BJ (cell line): ENCODE results near the gene SLC7A11. TPM values are rescaled to one million over a fixed set of nuclear protein-coding genes. Genes with fewer than 3 reads are reported as not detected.

ENCODE experiments used
- CTCF ChIA-PET: fragments of 350-600 bp; formaldehyde crosslinking; extraction: SDS; loops from one replicate; lab custom pipeline; 2021; ENCODE audit warnings: antibody characterized with exemption, inconsistent platforms; lab: Yijun Ruan, JAX
- POLR2A ChIA-PET: fragments of 300-600 bp; sonication (Branson Sonifier 250); formaldehyde crosslinking; extraction: SDS; loops from one replicate; lab custom pipeline; 2021; ENCODE audit warnings: antibody characterized with exemption; lab: Charles Lee
- DNase-seq: peaks from one replicate; pipeline ENCODE4 v3.0.0-alpha.2; 2011; ENCODE audit warnings: low read depth
- H3K27me3 ChIP-seq: 2 replicates; pipeline ENCODE4 v1.6.0; 2011; ENCODE audit warnings: low read length; ENCODE audit not compliant: control insufficient read depth, insufficient read depth
- H3K36me3 ChIP-seq: 2 replicates; pipeline ENCODE4 v1.5.1; 2011; ENCODE audit warnings: low read length; ENCODE audit not compliant: control insufficient read depth, insufficient read depth
- H3K4me3 ChIP-seq: 2 replicates; pipeline ENCODE4 v1.5.1; 2011; ENCODE audit warnings: low read depth, mild to moderate bottlenecking, control low read depth, low read length
- polyA minus RNA-seq: library from RNA; depleted of rRNA, polyadenylated mRNA; stranded (reverse); fragments of >200 nt; gene quantifications from 2 replicates; pipeline ENCODE4 v1.2.3, GENCODE V29; 2011; rRNA and poly(A)+ RNA removed
- polyA plus RNA-seq: library from polyadenylated mRNA; depleted of rRNA; stranded (reverse); fragments of >200 nt; gene quantifications from 2 replicates; pipeline ENCODE4 v1.2.3, GENCODE V29; 2011; rRNA removed
- TF ChIP-seq, protein P1 (sequence below): IDR thresholded peaks from 2 replicates; pipeline ENCODE4 v1.5.1; 2011; ENCODE audit warnings: low read depth, mild to moderate bottlenecking, control low read depth, inconsistent platforms, low read length, moderate library complexity; ENCODE audit not compliant: insufficient read depth

The SLC7A11 gene
- polyA plus RNA-seq: 27.5 and 52.4 TPM in 2 replicates
- 64.9 and 67.6 TPM in 2 replicates for polyA minus RNA-seq

DNA sequence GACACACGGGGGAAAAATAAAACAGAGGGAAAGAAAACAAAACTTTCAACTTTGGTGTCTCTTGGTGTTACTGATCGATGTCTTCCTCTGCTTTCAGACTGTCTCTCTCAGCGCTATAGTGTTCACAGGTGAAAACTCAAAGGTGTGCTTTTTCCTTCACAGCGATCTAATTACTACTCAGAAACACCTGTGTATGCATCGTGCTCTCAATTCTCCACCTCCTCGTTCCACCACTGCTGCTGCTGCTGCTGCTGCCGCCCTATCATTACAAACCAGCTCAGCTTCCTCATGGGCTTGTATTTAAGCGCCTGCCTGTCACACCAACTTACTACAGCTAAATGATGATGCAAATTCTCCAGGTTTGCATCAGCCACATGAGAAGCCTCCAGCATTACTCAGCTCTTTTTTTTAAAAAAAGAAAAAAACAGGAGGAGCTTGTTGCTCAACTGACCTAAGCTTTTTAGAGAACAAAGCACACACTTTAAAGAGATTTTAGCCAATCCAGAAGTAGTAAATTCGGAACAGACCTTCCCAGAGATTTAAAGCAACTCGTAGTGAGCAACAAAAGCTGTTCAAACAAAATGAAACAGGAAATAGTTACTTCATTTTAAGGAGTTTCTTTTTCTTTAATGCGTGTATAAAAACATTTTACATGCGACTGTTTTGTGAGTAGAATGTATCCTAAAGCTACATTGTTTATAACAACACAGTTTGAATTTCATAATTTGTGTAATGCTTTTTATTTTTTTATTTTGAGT is at the start of gene SLC7A11:
Gene SLC7A11 (minus strand): TSS at position 274 of the 758 bp plus-strand sequence. CDS start 280 bp downstream, outside the sequence.
- peak; percentile 98 for DNase-seq
- Histone ChIP-seq H3K36me3 (no peaks in the 10 kb centered on the region), H3K4me3 (peak within 1 kb of the TSS; percentile 62), H3K27me3 (no peaks in the 10 kb centered on the region)
- ChIA-PET CTCF (interaction anchor here (0.5 to 1.0 kb wide), 4 partner anchors 10 to 663 kb away, joined by 3 to 4 read pairs (median 3); no protein-coding TSS in a partner anchor), POLR2A (interaction anchor here (0.8 to 1.0 kb wide), 3 partner anchors 18 to 55 kb away, joined by 3 to 4 read pairs (median 3); no protein-coding TSS in a partner anchor)
- TF ChIP-seq, protein P1, sequence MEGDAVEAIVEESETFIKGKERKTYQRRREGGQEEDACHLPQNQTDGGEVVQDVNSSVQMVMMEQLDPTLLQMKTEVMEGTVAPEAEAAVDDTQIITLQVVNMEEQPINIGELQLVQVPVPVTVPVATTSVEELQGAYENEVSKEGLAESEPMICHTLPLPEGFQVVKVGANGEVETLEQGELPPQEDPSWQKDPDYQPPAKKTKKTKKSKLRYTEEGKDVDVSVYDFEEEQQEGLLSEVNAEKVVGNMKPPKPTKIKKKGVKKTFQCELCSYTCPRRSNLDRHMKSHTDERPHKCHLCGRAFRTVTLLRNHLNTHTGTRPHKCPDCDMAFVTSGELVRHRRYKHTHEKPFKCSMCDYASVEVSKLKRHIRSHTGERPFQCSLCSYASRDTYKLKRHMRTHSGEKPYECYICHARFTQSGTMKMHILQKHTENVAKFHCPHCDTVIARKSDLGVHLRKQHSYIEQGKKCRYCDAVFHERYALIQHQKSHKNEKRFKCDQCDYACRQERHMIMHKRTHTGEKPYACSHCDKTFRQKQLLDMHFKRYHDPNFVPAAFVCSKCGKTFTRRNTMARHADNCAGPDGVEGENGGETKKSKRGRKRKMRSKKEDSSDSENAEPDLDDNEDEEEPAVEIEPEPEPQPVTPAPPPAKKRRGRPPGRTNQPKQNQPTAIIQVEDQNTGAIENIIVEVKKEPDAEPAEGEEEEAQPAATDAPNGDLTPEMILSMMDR: 0 out of 2 replicates have a peak, but pooled peaks have one; percentile 3

DNA sequence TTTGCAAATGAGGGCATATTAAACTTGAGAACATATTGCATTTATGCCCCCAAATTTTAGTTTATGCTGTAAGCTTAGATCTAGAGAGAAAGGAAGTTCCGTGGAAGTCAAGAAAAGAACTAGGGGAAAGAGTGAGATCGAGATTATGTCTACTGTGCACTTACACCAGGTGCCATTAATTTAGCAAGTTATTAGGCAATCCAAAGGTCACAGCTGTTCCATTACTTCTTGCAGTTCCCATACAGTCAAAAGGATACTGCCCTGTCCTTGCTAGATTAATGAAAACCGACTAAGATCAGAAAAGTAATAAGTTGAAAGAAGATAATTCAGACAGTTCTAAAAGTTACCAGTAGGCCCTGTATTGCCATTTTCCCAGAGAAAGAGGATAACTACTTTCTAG is 49.3 kb upstream of the SLC7A11 start:
- POLR2A ChIA-PET: no interaction called here
- no peaks in the 10 kb centered on the region for H3K36me3 ChIP-seq
- CTCF ChIA-PET: no interaction called here
- DNase-seq: no peak
- H3K27me3 ChIP-seq: no peaks in the 10 kb centered on the region; the same call in 1 of the 2 replicates
- H3K4me3 ChIP-seq: no peak overlapping the region
- TF ChIP-seq, protein P1: no peak

DNA sequence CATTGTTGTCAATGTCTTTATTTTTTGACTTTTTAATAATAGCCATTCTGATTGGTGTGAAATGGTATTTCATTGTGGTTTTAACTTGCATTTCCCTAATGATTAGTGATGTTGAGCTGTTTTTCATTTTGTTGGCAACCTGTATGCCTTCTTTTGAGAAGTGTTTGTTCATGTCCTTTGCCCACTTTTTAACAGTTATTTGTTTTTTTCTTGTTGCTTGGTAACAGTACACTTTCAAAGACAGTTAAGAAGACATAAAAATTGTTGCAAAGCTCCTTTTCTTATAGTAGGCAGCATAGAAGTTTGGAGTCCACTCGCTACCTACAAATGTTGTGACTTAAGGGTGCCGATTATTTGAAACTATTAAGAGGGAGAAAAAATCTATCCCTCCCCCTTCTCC is 48.7 kb upstream of the SLC7A11 start:
- ChIA-PET CTCF (no interaction called here), POLR2A (no interaction called here)
- DNase-seq: no peak
- TF ChIP-seq, protein P1: no peak
- H3K4me3 ChIP-seq: no peak overlapping the region
- no peaks in the 10 kb centered on the region for H3K27me3 ChIP-seq
- H3K36me3 ChIP-seq: no peaks in the 10 kb centered on the region

DNA sequence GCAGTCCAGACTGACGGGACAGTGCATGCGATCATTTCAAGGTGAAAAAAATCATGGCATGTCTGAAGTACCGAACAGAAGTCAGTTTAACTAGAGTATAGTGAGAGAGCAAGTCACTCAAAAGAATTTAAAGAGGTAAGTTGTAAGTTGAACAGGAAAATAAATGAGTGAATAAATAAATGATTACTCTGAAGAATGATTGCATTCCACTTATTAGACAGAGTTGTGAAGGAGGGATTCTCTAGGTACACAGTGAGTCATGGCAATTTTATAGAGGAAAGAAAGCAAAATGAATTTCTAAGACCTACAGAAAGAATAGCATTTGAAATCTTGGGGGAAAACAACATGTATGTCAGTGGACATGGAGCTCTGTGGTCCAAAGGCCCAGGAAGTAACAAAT is 37.1 kb upstream of the SLC7A11 start:
- Histone ChIP-seq H3K27me3 (no peaks in the 10 kb centered on the region), H3K4me3 (no peak overlapping the region), H3K36me3 (no peaks in the 10 kb centered on the region)
- TF ChIP-seq, protein P1: no peak
- no peak for DNase-seq
- ChIA-PET POLR2A (no interaction called here), CTCF (no interaction called here)

DNA sequence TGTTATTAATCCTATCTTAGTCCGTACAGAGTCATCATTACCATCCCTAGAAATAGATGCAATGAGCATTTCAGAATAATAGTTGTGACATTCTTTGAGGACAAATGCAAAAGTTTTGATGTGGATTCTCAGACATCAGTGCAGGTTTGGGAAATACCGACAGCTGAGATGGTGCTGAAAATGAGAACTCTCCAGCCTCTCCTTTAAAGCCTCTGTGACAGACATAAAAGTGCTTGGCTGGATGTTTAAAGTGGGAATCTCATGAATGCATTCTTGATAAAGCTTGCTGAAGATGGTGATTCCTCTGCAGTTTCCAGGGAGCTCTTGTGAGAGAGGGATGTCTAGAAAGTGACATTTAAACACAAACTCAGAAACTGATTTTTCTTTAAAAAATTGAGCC is 35.0 kb upstream of the SLC7A11 start:
- no peaks in the 10 kb centered on the region for H3K36me3 ChIP-seq
- TF ChIP-seq, protein P1: no peak
- DNase-seq: no peak
- no peak overlapping the region for H3K4me3 ChIP-seq
- CTCF ChIA-PET: interaction anchor here (1.5 kb wide), 1 partner anchor 10 kb away, joined by 3 read pairs; no protein-coding TSS in a partner anchor
- POLR2A ChIA-PET: no interaction called here
- H3K27me3 ChIP-seq: no peaks in the 10 kb centered on the region
